ENCODE data around the gene PIK3CB. TPM values are rescaled to one million over a fixed set of nuclear protein-coding genes. Genes with fewer than 3 reads are reported as not detected.
"Not testable (repeated sequence)": the region's sequence is repeated elsewhere in the genome, so short reads cannot be mapped to it uniquely, and the experiment has no call there.

PIK3CB gene
- total and polyA plus RNA-seq, 2 experiments from 2014 or later = 14.3 to 23.0 TPM

GRCh38 chr3:138681463-138682220 is 153.1 kb downstream of the PIK3CB start:
- Histone ChIP-seq H4K20me1 (ENCODE audit: insufficient read depth, poor library complexity, severe bottlenecking) (no peaks in the 10 kb centered on the region), H3K27ac (no peak overlapping the region), H3K9me3 (ENCODE audit: low read depth) (no peaks in the 10 kb centered on the region), H3K9me2 (replicated peaks; ENCODE audit: insufficient read depth) (no peaks in the 10 kb centered on the region), H3K36me3 (replicated peaks; ENCODE audit: insufficient read depth, low read depth) (no peaks in the 10 kb centered on the region), H3K27me3 (no peaks in the 10 kb centered on the region), H2AFZ (no peak overlapping the region), H3K79me2 (no peaks in the 10 kb centered on the region), H3K4me2 (no peak overlapping the region), H3K4me1 (ENCODE audit: insufficient read depth) (peaks cover 6% of the 10 kb centered on the region), H3K4me3 (no peak overlapping the region)
- WGBS (ENCODE audit: low lambda C conversion rate, missing lambda C conversion rate) = 75% methylated on average over 5 of the region's 5 CpGs
- no peak for DNase-seq (ENCODE audit: low spot score)
- no peak for TF ChIP-seq EZH2 (IDR thresholded peaks at IDR 0.05; ENCODE audit: borderline replicate concordance)
- no peak for TF ChIP-seq CTCF (IDR thresholded peaks at IDR 0.05; ENCODE audit: poor library complexity)
- TF ChIP-seq EZH2phosphoT487 (IDR thresholded peaks at IDR 0.05; ENCODE audit: low read depth, severe bottlenecking, unreplicated experiment) = no peak

DNA sequence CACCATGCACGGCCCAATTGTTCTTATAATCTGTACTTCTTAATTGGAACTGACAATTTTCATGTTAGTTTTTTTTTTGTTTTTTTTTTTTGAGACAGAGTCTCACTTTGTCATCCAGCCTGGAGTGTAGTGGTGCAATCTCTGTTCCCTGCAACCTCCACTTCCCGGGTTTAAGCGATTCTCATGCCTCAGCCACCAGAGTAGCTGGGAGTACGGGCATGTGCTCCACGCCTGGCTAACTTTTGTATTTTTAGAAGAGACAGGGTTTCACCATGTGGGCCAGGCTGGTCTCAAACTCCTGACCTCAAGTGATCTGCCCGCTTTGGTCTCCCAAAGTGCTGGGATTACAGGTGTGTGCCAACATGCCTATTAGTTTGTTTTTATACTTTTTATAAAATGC is 153.8 kb downstream of the PIK3CB start:
- not testable (repeated sequence) for H3K9me2 ChIP-seq (replicated peaks; ENCODE audit: insufficient read depth); H2AFZ ChIP-seq; DNase-seq (ENCODE audit: low spot score); H3K4me1 ChIP-seq (ENCODE audit: insufficient read depth); H3K79me2 ChIP-seq; H3K4me2 ChIP-seq; H3K27ac ChIP-seq; H3K27me3 ChIP-seq; H4K20me1 ChIP-seq (ENCODE audit: insufficient read depth, poor library complexity, severe bottlenecking); H3K36me3 ChIP-seq (replicated peaks; ENCODE audit: insufficient read depth, low read depth); H3K4me3 ChIP-seq; H3K9me3 ChIP-seq (ENCODE audit: low read depth)
- 94% methylated on average over 6 of the region's 6 CpGs for WGBS (ENCODE audit: low lambda C conversion rate, missing lambda C conversion rate)

DNA sequence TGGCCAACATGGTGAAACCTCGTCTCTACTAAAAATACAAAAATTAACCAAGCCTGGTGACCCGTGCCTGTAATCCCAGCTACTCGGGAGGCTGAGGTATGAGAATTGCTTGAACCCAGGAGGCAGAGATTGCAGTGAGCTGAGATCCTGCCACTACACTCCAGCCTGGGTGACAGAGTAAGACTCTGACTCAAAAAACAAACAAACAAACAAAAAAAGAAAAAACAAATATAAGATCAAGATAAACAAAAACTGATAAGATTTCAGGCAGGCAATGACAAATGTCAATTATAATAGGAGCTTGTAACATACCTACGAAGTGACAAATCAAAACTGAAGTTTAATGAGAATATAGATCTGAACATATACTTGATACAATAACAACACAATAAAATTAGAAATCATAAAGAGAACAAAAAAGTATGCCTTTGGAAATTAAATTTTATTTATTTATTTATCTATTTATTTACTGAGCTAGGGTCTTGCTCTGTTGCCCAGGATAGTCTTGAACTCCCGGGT is 155.8 kb downstream of the PIK3CB start:
- DNase-seq (ENCODE audit: low spot score) = no peak
- Histone ChIP-seq H3K9me2 (replicated peaks; ENCODE audit: insufficient read depth) (no peaks in the 10 kb centered on the region), H3K27me3 (no peaks in the 10 kb centered on the region), H3K4me1 (ENCODE audit: insufficient read depth) (no peaks in the 10 kb centered on the region), H3K36me3 (replicated peaks; ENCODE audit: insufficient read depth, low read depth) (no peaks in the 10 kb centered on the region), H2AFZ (no peak overlapping the region), H3K79me2 (no peaks in the 10 kb centered on the region), H3K4me3 (no peak overlapping the region), H3K27ac (no peak overlapping the region), H4K20me1 (ENCODE audit: insufficient read depth, poor library complexity, severe bottlenecking) (no peaks in the 10 kb centered on the region), H3K9me3 (ENCODE audit: low read depth) (peaks cover 4% of the 10 kb centered on the region), H3K4me2 (no peak overlapping the region)
- WGBS (ENCODE audit: low lambda C conversion rate, missing lambda C conversion rate) = 88% methylated on average over 5 of the region's 5 CpGs
- TF ChIP-seq EZH2phosphoT487 (IDR thresholded peaks at IDR 0.05; ENCODE audit: low read depth, severe bottlenecking, unreplicated experiment) = no peak
- no peak for TF ChIP-seq EZH2 (IDR thresholded peaks at IDR 0.05; ENCODE audit: borderline replicate concordance)
- TF ChIP-seq CTCF (IDR thresholded peaks at IDR 0.05; ENCODE audit: poor library complexity) = no peak

DNA sequence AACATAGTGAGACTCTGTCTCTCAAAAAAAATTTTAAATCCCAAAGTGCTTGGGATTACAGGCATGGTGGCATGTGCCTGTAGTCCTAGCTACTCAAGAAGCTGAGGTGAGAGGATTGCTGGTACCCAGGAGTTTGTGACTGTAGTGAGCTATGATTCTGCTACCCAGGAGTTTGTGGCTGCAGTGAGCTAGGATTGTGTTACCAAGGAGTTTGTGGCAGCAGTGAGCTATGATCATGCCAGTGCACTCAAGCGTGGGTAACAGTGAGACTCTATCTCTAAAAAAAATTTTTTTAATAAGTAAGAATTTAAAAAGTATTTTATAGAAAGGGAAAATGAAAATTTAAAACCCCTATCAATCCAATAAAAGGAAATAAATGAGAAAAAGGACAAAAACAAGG is 156.6 kb downstream of the PIK3CB start:
- Histone ChIP-seq H3K9me3 (ENCODE audit: low read depth) (peaks cover 4% of the 10 kb centered on the region), H3K4me2 (no peak overlapping the region), H4K20me1 (ENCODE audit: insufficient read depth, poor library complexity, severe bottlenecking) (no peaks in the 10 kb centered on the region), H3K27me3 (no peaks in the 10 kb centered on the region), H3K27ac (no peak overlapping the region), H3K9me2 (replicated peaks; ENCODE audit: insufficient read depth) (no peaks in the 10 kb centered on the region), H3K4me1 (ENCODE audit: insufficient read depth) (peaks cover 5% of the 10 kb centered on the region), H3K79me2 (no peaks in the 10 kb centered on the region), H3K4me3 (no peak overlapping the region), H3K36me3 (replicated peaks; ENCODE audit: insufficient read depth, low read depth) (no peaks in the 10 kb centered on the region), H2AFZ (no peak overlapping the region)
- DNase-seq (ENCODE audit: low spot score) = no peak
- WGBS (ENCODE audit: low lambda C conversion rate, missing lambda C conversion rate) = 92% methylated on average over 1 of the region's 1 CpG
- TF ChIP-seq EZH2phosphoT487 (IDR thresholded peaks at IDR 0.05; ENCODE audit: low read depth, severe bottlenecking, unreplicated experiment) (no peak), CTCF (IDR thresholded peaks at IDR 0.05; ENCODE audit: poor library complexity) (no peak), EZH2 (IDR thresholded peaks at IDR 0.05; ENCODE audit: borderline replicate concordance) (no peak)

Measured in hepatocyte (in vitro differentiated cells).